Endothelial cell of umbilical vein (primary cell): ENCODE measurements around the gene TUBGCP3. TPM values are rescaled to one million over a fixed set of nuclear protein-coding genes. Genes with fewer than 3 reads are reported as not detected.

ENCODE experiments used
- BruUV-seq: library from RNA; stranded (reverse); fragments of 400-500 nt; replicated peaks from 2 replicates; lab custom pipeline; 2021; lab: Mats Ljungman, UMichigan
- CTCF ChIA-PET: fragments of 300-600, 350-600 bp; sonication (Branson Sonifier 250); formaldehyde crosslinking; loops from one replicate; lab custom pipeline; 2021; ENCODE audit warnings: antibody characterized with exemption, inconsistent platforms; lab: Charles Lee
- POLR2A ChIA-PET: fragments of 300-600, 350-600 bp; sonication (Branson Sonifier 250); formaldehyde crosslinking; loops from one replicate; lab custom pipeline; 2021; ENCODE audit warnings: antibody characterized with exemption, inconsistent platforms; lab: Charles Lee
- DNase-seq: peaks from one replicate; pipeline ENCODE4 v3.0.0-alpha.2; 2011; ENCODE audit warnings: low read depth, low spot score
- FAIRE-seq: peaks from 2 replicates; lab custom pipeline; 2011; peaks lifted over from hg19 to GRCh38; lab: Jason Lieb, UNC
- H2AFZ ChIP-seq: 2 replicates; pipeline ENCODE4 v1.6.0; 2012; ENCODE audit warnings: low read depth, low read length, control low read depth, inconsistent platforms
- H3K27ac ChIP-seq: 2 replicates; pipeline ENCODE4 v1.5.1; 2011; ENCODE audit warnings: low read depth, mild to moderate bottlenecking, control low read depth, low read length, moderate library complexity; ENCODE audit not compliant: insufficient read depth
- H3K27me3 ChIP-seq, 2 experiments: 2 replicates each; pipeline versions ENCODE4 v1.6.0 to v1.6.1; 2011; ENCODE audit warnings: low read length in 2 of 2, mixed read lengths in 1 of 2; ENCODE audit not compliant: control insufficient read depth in 2 of 2, insufficient read depth in 2 of 2
- H3K36me3 ChIP-seq, 2 experiments: 2 replicates in 1 of 2; 3 replicates in 1 of 2; pipeline ENCODE4 v1.5.1; 2011; ENCODE audit warnings: low read length in 2 of 2, mild to moderate bottlenecking in 1 of 2, moderate library complexity in 1 of 2; ENCODE audit not compliant: control insufficient read depth in 2 of 2, insufficient read depth in 2 of 2; ENCODE audit errors: extremely low read depth in 1 of 2
- H3K4me1 ChIP-seq: 3 replicates; pipeline ENCODE4 v1.5.1; 2011; ENCODE audit warnings: mild to moderate bottlenecking, low read length; ENCODE audit not compliant: control insufficient read depth, insufficient read depth; ENCODE audit errors: extremely low read depth
- H3K4me2 ChIP-seq: 2 replicates; pipeline ENCODE4 v1.6.1; 2011; ENCODE audit warnings: low read length, control low read depth, mixed read lengths; ENCODE audit not compliant: insufficient read depth
- H3K4me3 ChIP-seq, 3 experiments: fragments of 200-600 bp in 1 of 3; sonication (generic), shearing (Covaris generic) in 1 of 3; replicated peaks in 1 of 3; 2 replicates each; pipeline ENCODE4 v1.5.1; 2011 to 2016; ENCODE audit warnings: control low read depth in 3 of 3, low read length in 3 of 3, mild to moderate bottlenecking in 2 of 3, inconsistent platforms in 1 of 3, low read depth in 1 of 3, moderate library complexity in 1 of 3; ENCODE audit not compliant: insufficient read depth in 1 of 3
- H3K79me2 ChIP-seq: 2 replicates; pipeline ENCODE4 v1.6.0; 2012; ENCODE audit warnings: low read length, inconsistent platforms; ENCODE audit not compliant: control insufficient read depth, insufficient read depth
- H3K9ac ChIP-seq: replicated peaks from 2 replicates; pipeline ENCODE3; 2011; ENCODE audit warnings: low read length, control low read depth; ENCODE audit not compliant: insufficient read depth; ENCODE audit errors: extremely low read depth
- H3K9me1 ChIP-seq: replicated peaks from 3 replicates; pipeline ENCODE4 v1.6.0; 2011; ENCODE audit warnings: mild to moderate bottlenecking, low read length; ENCODE audit not compliant: control insufficient read depth, insufficient read depth; ENCODE audit errors: extremely low read depth
- H3K9me3 ChIP-seq: replicated peaks from 2 replicates; pipeline ENCODE4 v1.5.1; 2012; ENCODE audit warnings: low read length, inconsistent platforms; ENCODE audit not compliant: control insufficient read depth, insufficient read depth
- H4K20me1 ChIP-seq: replicated peaks from 2 replicates; pipeline ENCODE3; 2011; ENCODE audit warnings: mild to moderate bottlenecking, low read length; ENCODE audit not compliant: control insufficient read depth, insufficient read depth; ENCODE audit errors: extremely low read depth
- EZH2 ChIP-seq: IDR thresholded peaks from 2 replicates; pipeline ENCODE4 v1.6.1; 2012; ENCODE audit warnings: borderline replicate concordance, low read depth, mild to moderate bottlenecking, moderate library complexity, low read length, inconsistent platforms; ENCODE audit not compliant: severe bottlenecking
- FOS ChIP-seq: IDR thresholded peaks from 2 replicates; pipeline ENCODE4 v1.6.1; 2011; ENCODE audit warnings: mild to moderate bottlenecking, low read length, moderate library complexity, borderline replicate concordance; ENCODE audit not compliant: insufficient read depth
- GATA2 ChIP-seq: IDR thresholded peaks from 2 replicates; pipeline ENCODE4 v1.7.0; 2011; ENCODE audit warnings: low read depth, mild to moderate bottlenecking, moderate library complexity, mixed read lengths, low read length; ENCODE audit not compliant: insufficient read length, insufficient read depth
- JUN ChIP-seq: IDR thresholded peaks from 2 replicates; pipeline ENCODE4 v1.6.1; 2011; ENCODE audit warnings: borderline replicate concordance, low read depth; ENCODE audit not compliant: insufficient read length, insufficient read depth
- MYC ChIP-seq: IDR thresholded peaks from one replicate; pipeline ENCODE4 v1.6.1; 2011; ENCODE audit warnings: mild to moderate bottlenecking, low read depth, low read length
- POLR2A ChIP-seq: IDR thresholded peaks from 2 replicates; pipeline ENCODE4 v1.6.1; 2012; ENCODE audit warnings: low read depth, mild to moderate bottlenecking, control low read depth, low read length
- POLR2AphosphoS5 ChIP-seq: IDR thresholded peaks from 2 replicates; pipeline ENCODE4 v1.6.1; 2012; ENCODE audit warnings: low read depth, mild to moderate bottlenecking, control low read depth, low read length, moderate library complexity; ENCODE audit not compliant: insufficient read depth
- dilution Hi-C: fragments of 300-500 bp; cut with MboI; formaldehyde crosslinking; loops from one replicate; pipeline ENCODE4 v1.15.0; 2019; ENCODE audit warnings: low sequenced_read_pairs; ENCODE audit not compliant: extremely low pct_ligation_motif_present
- intact Hi-C: fragments of 100-400 bp; cut with micrococcal nuclease; formaldehyde crosslinking; loops from one replicate; pipeline ENCODE4 v1.10.0; 2022
- polyA plus RNA-seq, 4 experiments: library from polyadenylated mRNA; depleted of rRNA in 3 of 4; stranded (reverse) in 3 of 4; unstranded in 1 of 4; fragments of >200 nt; gene quantifications; 2 replicates each; pipeline versions ENCODE4 v1.2.1 to v1.2.3, GENCODE V29; 2011 to 2012; ENCODE audit warnings: missing spikeins in 1 of 4
- total RNA-seq: library from RNA; stranded (reverse); gene quantifications from 2 replicates; pipeline ENCODE4 v1.2.3, GENCODE V29; 2021
- TF ChIP-seq, protein P1 (sequence below): IDR thresholded peaks from 2 replicates; pipeline ENCODE4 v1.6.1; 2011; ENCODE audit not compliant: insufficient read depth, insufficient read length
- TF ChIP-seq, protein P2 (sequence below), 2 donors: IDR thresholded peaks; 1 replicate in 1 of 2; 2 replicates in 1 of 2; pipeline ENCODE4 v1.5.1; 2011; ENCODE audit warnings: low read length in 2 of 2, mild to moderate bottlenecking in 2 of 2, moderate library complexity in 2 of 2, control low read depth in 1 of 2, inconsistent platforms in 1 of 2, low read depth in 1 of 2; ENCODE audit not compliant: insufficient read depth in 1 of 2; ENCODE audit errors: extremely low read depth in 1 of 2

TUBGCP3 gene
- total and polyA plus RNA-seq, 2 donors (not counting 3 experiments of a cell fraction or from before 2014, with no cell fraction given): 36.4 to 47.7 TPM

DNA sequence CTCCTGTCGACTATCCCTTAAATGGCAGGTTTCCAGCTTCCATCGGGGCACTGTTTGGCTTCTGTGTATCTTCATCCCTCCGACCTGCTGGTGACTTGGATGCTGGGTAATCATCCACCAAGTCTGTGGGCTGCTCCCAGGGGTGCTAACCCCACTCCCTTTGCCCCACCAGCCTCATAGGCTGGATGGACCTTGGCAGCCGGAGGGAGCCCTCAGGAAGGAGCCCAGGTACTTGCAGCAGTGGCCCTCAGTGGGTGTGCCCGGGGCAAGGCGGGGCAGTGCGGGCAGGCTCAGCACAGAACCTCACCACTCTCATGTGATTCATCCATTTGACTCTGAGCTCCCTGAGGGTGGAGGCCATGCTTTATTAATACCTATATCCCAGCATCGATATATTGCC lies 27.4 kb upstream of the TUBGCP3 start:
- no TSS peak for BruUV-seq
- Histone ChIP-seq H3K9me3 (no peaks in the 10 kb centered on the region), H4K20me1 (no peaks in the 10 kb centered on the region), H3K27ac (no peak overlapping the region), H2AFZ (no peak overlapping the region), H3K4me3 (no peak overlapping the region), H3K9me1 (no peaks in the 10 kb centered on the region), H3K4me1 (no peaks in the 10 kb centered on the region), H3K79me2 (no peaks in the 10 kb centered on the region), H3K4me2 (no peak overlapping the region), H3K27me3 (peaks cover 2 to 4% of the 10 kb centered on the region in 2 experiments), H3K9ac (no peak overlapping the region), H3K36me3 (no peaks in the 10 kb centered on the region)
- POLR2A ChIA-PET: no interaction called here
- DNase-seq (no peak), FAIRE-seq (no peak)
- intact Hi-C loops (no loop called here), dilution Hi-C loops (no loop called here)
- TF ChIP-seq EZH2: no peak
- TF ChIP-seq JUN: no peak
- TF ChIP-seq POLR2AphosphoS5: no peak
- TF ChIP-seq, protein P1, sequence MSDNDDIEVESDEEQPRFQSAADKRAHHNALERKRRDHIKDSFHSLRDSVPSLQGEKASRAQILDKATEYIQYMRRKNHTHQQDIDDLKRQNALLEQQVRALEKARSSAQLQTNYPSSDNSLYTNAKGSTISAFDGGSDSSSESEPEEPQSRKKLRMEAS: no peak
- TF ChIP-seq POLR2A: no peak
- TF ChIP-seq, protein P2, sequence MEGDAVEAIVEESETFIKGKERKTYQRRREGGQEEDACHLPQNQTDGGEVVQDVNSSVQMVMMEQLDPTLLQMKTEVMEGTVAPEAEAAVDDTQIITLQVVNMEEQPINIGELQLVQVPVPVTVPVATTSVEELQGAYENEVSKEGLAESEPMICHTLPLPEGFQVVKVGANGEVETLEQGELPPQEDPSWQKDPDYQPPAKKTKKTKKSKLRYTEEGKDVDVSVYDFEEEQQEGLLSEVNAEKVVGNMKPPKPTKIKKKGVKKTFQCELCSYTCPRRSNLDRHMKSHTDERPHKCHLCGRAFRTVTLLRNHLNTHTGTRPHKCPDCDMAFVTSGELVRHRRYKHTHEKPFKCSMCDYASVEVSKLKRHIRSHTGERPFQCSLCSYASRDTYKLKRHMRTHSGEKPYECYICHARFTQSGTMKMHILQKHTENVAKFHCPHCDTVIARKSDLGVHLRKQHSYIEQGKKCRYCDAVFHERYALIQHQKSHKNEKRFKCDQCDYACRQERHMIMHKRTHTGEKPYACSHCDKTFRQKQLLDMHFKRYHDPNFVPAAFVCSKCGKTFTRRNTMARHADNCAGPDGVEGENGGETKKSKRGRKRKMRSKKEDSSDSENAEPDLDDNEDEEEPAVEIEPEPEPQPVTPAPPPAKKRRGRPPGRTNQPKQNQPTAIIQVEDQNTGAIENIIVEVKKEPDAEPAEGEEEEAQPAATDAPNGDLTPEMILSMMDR (IDR thresholded peaks at IDR 0.05; ENCODE audit: extremely low read depth in 1 of 2, insufficient read depth in 1 of 2, low read depth in 1 of 2, low read length in 2 of 2): no peak
- no peak for TF ChIP-seq FOS
- no peak for TF ChIP-seq GATA2
- no peak for TF ChIP-seq MYC
- CTCF ChIA-PET: interaction anchor here (1.0 kb wide), 1 partner anchor 259 kb away, joined by 3 read pairs; no protein-coding TSS in a partner anchor
